GM23248 (cell line): ENCODE measurements around the gene PXK. TPM values are rescaled to one million over a fixed set of nuclear protein-coding genes. Genes with fewer than 3 reads are reported as not detected.
A peak's percentile ranks its signal among the peaks of the same experiment; 100 is the strongest.
"Not testable (repeated sequence)": the region's sequence is repeated elsewhere in the genome, so short reads cannot be mapped to it uniquely, and the experiment has no call there.

Experiments
- DNase-seq: peaks from one replicate; pipeline ENCODE4 v3.0.0-alpha.2; 2015
- H2AFZ ChIP-seq: fragments of 200-600 bp; sonication (generic); 2 replicates; pipeline ENCODE4 v1.6.1; 2016; ENCODE audit warnings: antibody characterized with exemption
- H3F3A ChIP-seq: fragments of 200-600 bp; sonication (generic); 2 replicates; pipeline ENCODE4 v1.6.1; 2016; ENCODE audit warnings: mild to moderate bottlenecking, antibody characterized with exemption, mixed run types; ENCODE audit not compliant: insufficient read depth
- H3K27ac ChIP-seq: fragments of 200-600 bp; sonication (generic); 2 replicates; pipeline ENCODE4 v1.5.1; 2016; ENCODE audit warnings: mild to moderate bottlenecking
- H3K27me3 ChIP-seq: fragments of 200-600 bp; sonication (generic); replicated peaks from 2 replicates; pipeline ENCODE4 v1.6.1; 2016; ENCODE audit warnings: mild to moderate bottlenecking; ENCODE audit not compliant: insufficient read depth
- H3K36me3 ChIP-seq: fragments of 200-600 bp; sonication (generic); 2 replicates; pipeline ENCODE4 v1.6.1; 2016; ENCODE audit warnings: low read depth, mild to moderate bottlenecking
- H3K4me1 ChIP-seq: fragments of 200-600 bp; sonication (generic); 2 replicates; pipeline ENCODE4 v1.6.1; 2016; ENCODE audit warnings: mild to moderate bottlenecking; ENCODE audit not compliant: insufficient read depth
- H3K4me2 ChIP-seq: fragments of 200-600 bp; sonication (generic); one replicate; pipeline ENCODE4 v1.6.1; 2016; ENCODE audit warnings: mild to moderate bottlenecking; ENCODE audit not compliant: unreplicated experiment
- H3K4me3 ChIP-seq: fragments of 200-600 bp; sonication (generic); 2 replicates; pipeline ENCODE4 v1.5.1; 2016; ENCODE audit warnings: mild to moderate bottlenecking
- H3K79me2 ChIP-seq: fragments of 200-600 bp; sonication (generic); 2 replicates; pipeline ENCODE4 v1.6.1; 2016; ENCODE audit warnings: mild to moderate bottlenecking; ENCODE audit not compliant: insufficient read depth
- H3K9ac ChIP-seq: fragments of 200-600 bp; sonication (generic); 2 replicates; pipeline ENCODE4 v1.6.1; 2016; ENCODE audit warnings: mild to moderate bottlenecking
- H3K9me2 ChIP-seq: fragments of 200-600 bp; sonication (generic); 2 replicates; pipeline ENCODE4 v1.6.1; 2016; ENCODE audit warnings: mixed run types, mild to moderate bottlenecking, moderate library complexity; ENCODE audit not compliant: insufficient read depth
- H3K9me3 ChIP-seq: fragments of 200-600 bp; sonication (generic); one replicate; pipeline ENCODE4 v1.6.1; 2017; ENCODE audit warnings: low read depth
- H4K20me1 ChIP-seq: fragments of 200-600 bp; sonication (generic); 2 replicates; pipeline ENCODE4 v1.6.0; 2016; ENCODE audit not compliant: insufficient read depth
- EZH2 ChIP-seq: fragments of 200-600 bp; sonication (generic); IDR thresholded peaks from 2 replicates; pipeline ENCODE4 v1.6.1; 2018; ENCODE audit warnings: antibody characterized with exemption, mild to moderate bottlenecking; ENCODE audit not compliant: insufficient read depth, poor library complexity, severe bottlenecking
- EZH2phosphoT487 ChIP-seq: fragments of 200-600 bp; sonication (generic); IDR thresholded peaks from 2 replicates; pipeline ENCODE4 v1.6.1; 2018; ENCODE audit warnings: antibody characterized with exemption, moderate library complexity, mild to moderate bottlenecking, low read depth; ENCODE audit not compliant: insufficient read depth
- WGBS, 2 experiments: methylation state at CpG; one replicate each; pipeline ENCODE4 v1.1.6; 2015 to 2017; ENCODE audit warnings: low lambda C conversion rate in 2 of 2, low coverage in 1 of 2; ENCODE audit errors: missing lambda C conversion rate in 2 of 2; 5-methylcytosine and 5-hydroxymethylcytosine counted together
- in situ Hi-C: fragments of 300-500 bp; cut with MboI; formaldehyde crosslinking; loops from 2 replicates; pipeline ENCODE4 v1.15.0; 2020
- polyA plus RNA-seq: library from polyadenylated mRNA; unstranded; fragments of >200 nt; fragmentation: Nextera tagmentation; extraction: Ambion mirVana; gene quantifications from 2 replicates; pipeline ENCODE4 v1.2.1, GENCODE V29; 2016
- total RNA-seq: library from RNA; depleted of rRNA; stranded (reverse); fragments of >200 nt; shearing (Covaris generic); gene quantifications from 2 replicates; pipeline ENCODE4 v1.2.3, GENCODE V29; 2014

Gene PXK
- total and polyA plus RNA-seq, 2 experiments from 2014 or later: 33.8 to 45.1 TPM

DNA sequence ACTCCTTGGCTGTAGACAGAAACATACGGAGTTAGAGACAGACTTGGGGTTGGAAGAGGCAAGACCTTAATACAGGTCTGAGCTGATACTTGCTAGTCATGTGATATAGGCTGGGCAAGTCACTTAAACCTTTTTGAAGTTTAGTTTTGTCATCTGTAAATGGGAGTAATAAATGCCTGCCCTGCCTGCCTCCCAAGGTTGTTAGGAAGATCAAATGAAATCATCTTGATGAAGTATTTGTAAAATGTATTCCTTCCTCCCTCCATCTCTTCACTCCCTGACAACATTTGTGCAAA, 2.9 kb downstream of the PXK start:
- no peaks in the 10 kb centered on the region for H3K36me3 ChIP-seq
- H3K4me2 ChIP-seq: peak overlapping the region; percentile 98
- H3K4me1 ChIP-seq: peaks cover 33% of the 10 kb centered on the region
- 0% methylated on average over 1 of the region's 1 CpG for WGBS, 2 experiments
- no peaks in the 10 kb centered on the region for H4K20me1 ChIP-seq
- DNase-seq: no peak
- peaks cover 56% of the 10 kb centered on the region for H3K79me2 ChIP-seq
- TF ChIP-seq EZH2: no peak
- TF ChIP-seq EZH2phosphoT487: no peak
- H3K27ac ChIP-seq: peak overlapping the region; percentile 99
- in situ Hi-C loops: no loop called here
- peak overlapping the region; percentile 94 for H3K4me3 ChIP-seq
- H3F3A ChIP-seq: peaks cover 43% of the 10 kb centered on the region
- no peaks in the 10 kb centered on the region for H3K9me2 ChIP-seq
- no peaks in the 10 kb centered on the region for H3K9me3 ChIP-seq
- peak overlapping the region; percentile 86 for H3K9ac ChIP-seq
- H2AFZ ChIP-seq: peak overlapping the region; percentile 31; the same call in 1 of the 2 replicates
- no peaks in the 10 kb centered on the region for H3K27me3 ChIP-seq

DNA sequence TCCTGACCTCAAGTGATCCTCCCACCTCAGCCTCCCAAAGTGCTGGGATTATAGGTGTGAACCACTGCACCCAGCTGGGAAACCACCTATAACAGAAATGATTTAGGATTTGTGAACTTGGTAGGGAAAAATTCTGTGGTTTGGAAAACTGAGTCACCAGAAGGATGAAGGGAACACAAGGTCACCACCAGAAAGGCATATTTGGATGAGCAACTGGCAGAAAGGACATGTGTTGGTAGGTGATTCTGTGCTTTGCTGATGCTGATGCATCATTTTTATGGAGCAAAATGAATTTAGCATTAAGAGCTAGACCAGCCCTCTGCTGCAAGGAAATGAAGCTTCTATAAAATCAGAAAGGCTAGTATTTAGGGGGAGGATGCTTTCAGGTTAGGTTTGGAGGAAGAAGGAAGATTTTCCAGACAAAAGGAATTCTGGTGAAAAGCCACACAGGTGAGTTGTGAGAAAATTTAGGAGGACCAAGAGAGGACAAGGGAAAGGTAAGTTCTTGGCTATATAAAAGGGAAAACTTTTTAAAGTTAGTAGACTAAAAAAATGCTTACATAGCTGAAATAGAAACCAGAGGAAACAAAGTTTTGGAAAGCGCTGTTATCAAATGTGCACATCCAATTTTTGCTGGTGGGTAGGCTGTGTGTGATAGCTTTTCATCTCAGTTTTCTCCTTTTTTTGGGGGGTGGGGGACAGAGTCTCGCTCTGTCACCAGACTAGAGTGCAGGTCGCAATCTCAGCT, 3.6 kb downstream of the PXK start:
- Histone ChIP-seq H3K27ac (peak overlapping the region; percentile 99), H3K27me3 (no peaks in the 10 kb centered on the region), H3K4me3 (no peak overlapping the region), H3K79me2 (peaks cover 63% of the 10 kb centered on the region), H3F3A (peaks cover 36% of the 10 kb centered on the region), H3K4me2 (peak overlapping the region; percentile 98), H2AFZ (no peak overlapping the region), H3K9me2 (no peaks in the 10 kb centered on the region), H3K9ac (peak overlapping the region; percentile 86), H3K36me3 (no peaks in the 10 kb centered on the region), H4K20me1 (no peaks in the 10 kb centered on the region), H3K4me1 (peaks cover 33% of the 10 kb centered on the region), H3K9me3 (no peaks in the 10 kb centered on the region)
- 87 to 88% methylated on average over 3 of the region's 3 CpGs for WGBS, 2 experiments
- in situ Hi-C loops: no loop called here
- DNase-seq: peak; percentile 92
- TF ChIP-seq EZH2phosphoT487: no peak
- TF ChIP-seq EZH2: no peak

DNA sequence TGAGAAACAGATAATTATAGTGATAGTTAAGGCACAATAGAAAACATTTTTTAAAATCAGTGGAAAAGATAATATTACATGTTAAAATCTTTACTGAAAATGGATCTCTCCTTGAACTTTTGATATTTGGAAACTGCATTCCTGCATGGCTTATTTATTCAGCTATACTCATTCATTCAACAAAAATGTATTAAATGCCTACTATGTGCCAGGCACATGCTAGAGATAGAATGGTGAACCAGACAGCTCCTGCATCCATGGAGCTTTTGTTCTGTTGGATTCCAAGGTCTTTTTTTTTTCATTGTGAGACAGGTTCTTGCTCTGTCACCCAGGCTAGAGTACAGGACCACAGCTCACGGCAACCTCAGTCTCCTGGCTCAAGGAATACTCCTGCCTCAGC, 4.5 kb downstream of the PXK start:
- in situ Hi-C loops: no loop called here
- peaks cover 29% of the 10 kb centered on the region for H3K4me1 ChIP-seq
- no peak overlapping the region for H3K9ac ChIP-seq
- no peaks in the 10 kb centered on the region for H3K36me3 ChIP-seq
- H3F3A ChIP-seq: peaks cover 36% of the 10 kb centered on the region
- H3K27me3 ChIP-seq: no peaks in the 10 kb centered on the region
- H3K27ac ChIP-seq: peak overlapping the region; percentile 99; the same call in 1 of the 2 replicates
- H3K79me2 ChIP-seq: peaks cover 72% of the 10 kb centered on the region
- WGBS, 2 experiments: 94 to 95% methylated on average over 1 of the region's 1 CpG
- H4K20me1 ChIP-seq: no peaks in the 10 kb centered on the region
- DNase-seq: no peak
- no peak overlapping the region for H3K4me3 ChIP-seq
- H3K9me2 ChIP-seq: no peaks in the 10 kb centered on the region
- TF ChIP-seq EZH2 (no peak), EZH2phosphoT487 (no peak)
- no peak overlapping the region for H2AFZ ChIP-seq
- H3K9me3 ChIP-seq: no peaks in the 10 kb centered on the region
- no peak overlapping the region for H3K4me2 ChIP-seq

DNA sequence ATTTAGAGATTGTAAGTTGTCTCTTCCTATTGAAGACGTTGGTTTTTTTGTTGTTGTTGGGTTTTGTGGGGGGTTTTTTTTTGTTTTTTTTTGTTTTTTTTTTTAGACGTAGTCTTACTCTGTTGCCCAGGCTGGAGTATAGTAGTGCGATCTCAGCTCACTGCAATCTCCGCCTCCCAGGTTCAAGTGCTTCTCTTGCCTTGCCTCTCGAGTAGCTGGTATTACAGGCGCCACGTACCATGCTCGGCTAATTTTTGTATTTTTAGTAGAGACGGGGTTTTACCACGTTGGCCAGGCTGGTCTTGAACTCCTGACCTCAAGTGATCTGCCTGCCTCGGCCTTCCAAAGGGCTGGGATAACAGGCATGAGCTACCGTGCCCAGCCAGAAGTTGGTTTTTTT, 6.5 kb downstream of the PXK start:
- H3K4me3 ChIP-seq, H3K9ac ChIP-seq, H2AFZ ChIP-seq, H3K27ac ChIP-seq, H3K9me3 ChIP-seq, H3K36me3 ChIP-seq, H3K9me2 ChIP-seq, H4K20me1 ChIP-seq, H3K27me3 ChIP-seq, DNase-seq, H3K4me2 ChIP-seq, in situ Hi-C loops: not testable (repeated sequence)
- H3F3A ChIP-seq: peaks cover 29% of the 10 kb centered on the region
- H3K4me1 ChIP-seq: peaks cover 22% of the 10 kb centered on the region
- H3K79me2 ChIP-seq: peaks cover 79% of the 10 kb centered on the region
- WGBS, 2 experiments: 87 to 89% methylated on average over 12 of the region's 12 CpGs
